Pancreas (tissue), 10 donors: ENCODE measurements around the gene MEGF11. TPM values are rescaled to one million over a fixed set of nuclear protein-coding genes. Genes with fewer than 3 reads are reported as not detected.

ENCODE experiments used
- ATAC-seq, 4 donors: fragments of 200-7000 bp; cut with Tn5 transposase; one replicate each; pipeline versions ENCODE4 v1.8.0 to v1.9.1; 2020; ENCODE audit warnings: mild to moderate bottlenecking in 4 of 4, moderate library complexity in 4 of 4
- DNase-seq, 6 donors: peaks; one replicate each; pipeline ENCODE4 v3.0.0-alpha.2; 2020
- FAIRE-seq: peaks from 2 replicates; lab custom pipeline; 2012; peaks lifted over from hg19 to GRCh38; lab: Jason Lieb, UNC
- H3K27ac ChIP-seq, 4 donors: fragments of 200-600 bp; sonication (generic); 1 replicate in 3 of 4; 2 replicates in 1 of 4; pipeline versions ENCODE4 v1.5.0 to v1.8.0; 2020
- H3K27me3 ChIP-seq, 4 donors: fragments of 200-600 bp; one replicate each; pipeline ENCODE4 v1.8.0; 2021
- H3K36me3 ChIP-seq, 3 donors: fragments of 200-600 bp; sonication (generic) in 1 of 3; one replicate each; pipeline versions ENCODE4 v1.5.0 to v1.8.0; 2020 to 2021
- H3K4me1 ChIP-seq, 3 donors: fragments of 200-600 bp; one replicate each; pipeline ENCODE4 v1.8.0; 2021
- H3K4me3 ChIP-seq, 4 donors: fragments of 200-600 bp; sonication (generic) in 2 of 4; one replicate each; pipeline versions ENCODE4 v1.5.0 to v1.8.0; 2020 to 2021
- H3K9me3 ChIP-seq, 4 donors: fragments of 200-600 bp; one replicate each; pipeline ENCODE4 v1.8.0; 2021
- WGBS, 2 donors: extraction: QIAGEN DNeasy Blood & Tissue Kit; methylation state at CpG; one replicate each; pipeline ENCODE4 v1.1.7; 2013; 5-methylcytosine and 5-hydroxymethylcytosine counted together
- intact Hi-C, 3 donors: fragments of 100-400 bp; cut with DNase I; formaldehyde crosslinking; loops; one replicate each; pipeline versions ENCODE4 v1.11.1 to v1.14.2; 2022
- polyA plus RNA-seq, 2 donors: library from polyadenylated mRNA; stranded (reverse); fragments of 200-250 nt; gene quantifications; one replicate each; pipeline ENCODE4 v1.2.3, GENCODE V29; 2013
- total RNA-seq, 6 donors: library from RNA; stranded (reverse); fragmentation: NEBNext Ultra II Directional in 4 of 6; extraction: Animal tissue kit (Norgen Biotek cat#: 25700) in 4 of 6; gene quantifications; one replicate each; pipeline versions ENCODE4 v1.2.1 to v1.2.4, GENCODE V29; 2021 to 2023
- TF ChIP-seq, protein P1 (sequence below), 4 donors: fragments of 200-600 bp; sonication (generic) in 3 of 4; IDR thresholded peaks; one replicate each; pipeline versions ENCODE4 v1.5.0 to v1.8.0; 2021; ENCODE audit warnings: antibody characterized with exemption in 4 of 4
- donor health status: healthy with polysubstance abuse.
- donor health status: DM: no; HTN: no; CAD: no; lungs with moderate emphysema.
- donor health status: DM: no; HTN: no; CAD: no.
- donor health status: control.
- donor health status: control.
- donor health status: Bipolar disorder and iron deficiency.
- donor health status: DM: yes; HTN: yes; CAD: no.
- donor health status: DM: no; HTN: no; CAD: no.
- donor health status: DM: no; HTN: no; CAD: no.
- donor health status: DM: yes; HTN: yes; CAD: no.

The MEGF11 gene
- total and polyA plus RNA-seq, 8 donors: 0.19 to 0.87 (median 0.37) TPM

DNA sequence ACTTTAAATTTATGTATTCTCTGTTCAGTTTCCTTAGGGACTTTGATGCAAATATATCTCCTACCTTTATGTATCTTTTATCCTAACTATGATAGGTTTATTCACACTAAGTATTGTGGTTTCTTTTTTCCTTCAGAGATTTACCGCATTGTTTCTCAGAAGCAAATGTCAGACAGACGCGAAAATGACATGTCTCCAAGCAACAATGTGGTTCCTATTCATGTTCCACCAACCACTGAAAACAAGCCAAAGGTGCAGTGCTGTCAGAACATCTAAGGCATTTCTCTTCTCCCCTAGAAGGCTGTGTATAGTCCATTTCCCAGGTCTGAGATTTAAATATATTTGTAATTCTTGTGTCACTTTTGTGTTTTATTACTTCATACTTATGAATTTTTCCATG is 366.0 kb downstream of the MEGF11 start:
- TF ChIP-seq, protein P1, sequence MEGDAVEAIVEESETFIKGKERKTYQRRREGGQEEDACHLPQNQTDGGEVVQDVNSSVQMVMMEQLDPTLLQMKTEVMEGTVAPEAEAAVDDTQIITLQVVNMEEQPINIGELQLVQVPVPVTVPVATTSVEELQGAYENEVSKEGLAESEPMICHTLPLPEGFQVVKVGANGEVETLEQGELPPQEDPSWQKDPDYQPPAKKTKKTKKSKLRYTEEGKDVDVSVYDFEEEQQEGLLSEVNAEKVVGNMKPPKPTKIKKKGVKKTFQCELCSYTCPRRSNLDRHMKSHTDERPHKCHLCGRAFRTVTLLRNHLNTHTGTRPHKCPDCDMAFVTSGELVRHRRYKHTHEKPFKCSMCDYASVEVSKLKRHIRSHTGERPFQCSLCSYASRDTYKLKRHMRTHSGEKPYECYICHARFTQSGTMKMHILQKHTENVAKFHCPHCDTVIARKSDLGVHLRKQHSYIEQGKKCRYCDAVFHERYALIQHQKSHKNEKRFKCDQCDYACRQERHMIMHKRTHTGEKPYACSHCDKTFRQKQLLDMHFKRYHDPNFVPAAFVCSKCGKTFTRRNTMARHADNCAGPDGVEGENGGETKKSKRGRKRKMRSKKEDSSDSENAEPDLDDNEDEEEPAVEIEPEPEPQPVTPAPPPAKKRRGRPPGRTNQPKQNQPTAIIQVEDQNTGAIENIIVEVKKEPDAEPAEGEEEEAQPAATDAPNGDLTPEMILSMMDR (IDR thresholded peaks at IDR 0.05): no peak

DNA sequence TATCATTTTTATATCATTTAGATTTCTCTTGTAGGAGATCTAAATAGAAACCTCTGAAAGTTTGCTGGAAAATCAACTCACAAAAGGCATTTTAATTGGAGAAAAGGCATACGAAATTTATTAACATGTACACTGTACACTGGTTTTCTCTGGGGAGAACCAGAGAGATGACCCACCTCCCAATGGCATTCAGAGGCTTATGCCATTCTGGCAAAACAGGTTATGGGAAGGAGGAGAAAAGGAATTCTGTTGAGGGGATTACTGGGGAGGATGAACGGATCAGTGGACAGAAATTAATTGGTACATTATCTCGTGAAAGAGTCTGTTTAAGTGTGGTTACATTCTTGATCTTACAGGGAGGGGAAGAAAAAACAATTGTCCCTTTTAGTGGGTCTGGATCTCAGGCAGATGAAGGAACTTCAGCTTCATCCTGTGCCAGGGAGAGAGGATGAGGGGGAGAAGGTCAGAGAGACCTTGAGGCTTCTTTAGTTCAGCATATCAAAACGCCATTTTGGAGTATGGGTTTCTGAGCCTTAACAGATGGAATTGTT is 367.8 kb downstream of the MEGF11 start:
- 68 to 82% methylated on average over 4 of the region's 4 CpGs for WGBS, 2 donors
- intact Hi-C loops: no loop called here
- FAIRE-seq (no peak), DNase-seq (no peak), ATAC-seq (no peak)
- H3K4me3 ChIP-seq: no peak overlapping the region
- TF ChIP-seq, protein P1 (IDR thresholded peaks at IDR 0.05): no peak
- no peak overlapping the region for H3K27ac ChIP-seq
- peaks cover 0 to 28% (median 0%) of the 10 kb centered on the region in 3 donors for H3K36me3 ChIP-seq
- no peaks in the 10 kb centered on the region for H3K27me3 ChIP-seq
- peaks cover 0 to 5% (median 0%) of the 10 kb centered on the region in 3 donors for H3K4me1 ChIP-seq
- no peaks in the 10 kb centered on the region for H3K9me3 ChIP-seq

More for the DNA sequence above, 366.0 kb downstream of the MEGF11 start:
- Histone ChIP-seq H3K4me3 (no peak overlapping the region), H3K9me3 (no peaks in the 10 kb centered on the region), H3K36me3 (peaks cover 0 to 28% (median 0%) of the 10 kb centered on the region in 3 donors), H3K27ac (no peak overlapping the region), H3K4me1 (peaks cover 0 to 5% (median 0%) of the 10 kb centered on the region in 3 donors), H3K27me3 (no peaks in the 10 kb centered on the region)
- intact Hi-C loops: no loop called here
- DNase-seq (no peak), ATAC-seq (no peak), FAIRE-seq (no peak)
- 89 to 91% methylated on average over 3 of the region's 3 CpGs for WGBS, 2 donors

DNA sequence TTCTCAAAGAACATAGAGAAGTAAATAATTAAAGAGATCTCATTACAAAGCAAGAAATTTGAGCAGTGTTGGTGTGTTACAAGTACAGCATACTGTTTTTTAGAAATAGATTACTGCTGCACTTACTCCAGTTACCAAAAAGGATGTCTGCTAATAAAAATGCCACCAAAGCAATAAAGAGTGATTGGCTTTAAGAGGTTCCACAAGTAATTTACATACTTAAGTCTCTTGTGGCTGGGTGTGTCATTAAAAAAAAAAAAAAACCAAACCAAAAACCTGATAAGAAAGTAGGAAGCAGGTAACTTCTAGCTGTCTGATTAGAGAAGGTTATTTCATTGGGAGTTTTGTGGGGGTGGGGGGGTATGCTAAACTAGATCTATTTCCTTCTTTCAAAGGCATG is 369.0 kb downstream of the MEGF11 start:
- FAIRE-seq (no peak), ATAC-seq (no peak), DNase-seq (no peak)
- no peaks in the 10 kb centered on the region for H3K27me3 ChIP-seq
- H3K27ac ChIP-seq: no peak overlapping the region
- H3K4me1 ChIP-seq: peaks cover 0 to 5% (median 0%) of the 10 kb centered on the region in 3 donors
- TF ChIP-seq, protein P1 (IDR thresholded peaks at IDR 0.05): no peak
- H3K4me3 ChIP-seq: no peak overlapping the region
- intact Hi-C loops: no loop called here
- no peaks in the 10 kb centered on the region for H3K9me3 ChIP-seq
- peaks cover 0 to 35% (median 0%) of the 10 kb centered on the region in 3 donors for H3K36me3 ChIP-seq

DNA sequence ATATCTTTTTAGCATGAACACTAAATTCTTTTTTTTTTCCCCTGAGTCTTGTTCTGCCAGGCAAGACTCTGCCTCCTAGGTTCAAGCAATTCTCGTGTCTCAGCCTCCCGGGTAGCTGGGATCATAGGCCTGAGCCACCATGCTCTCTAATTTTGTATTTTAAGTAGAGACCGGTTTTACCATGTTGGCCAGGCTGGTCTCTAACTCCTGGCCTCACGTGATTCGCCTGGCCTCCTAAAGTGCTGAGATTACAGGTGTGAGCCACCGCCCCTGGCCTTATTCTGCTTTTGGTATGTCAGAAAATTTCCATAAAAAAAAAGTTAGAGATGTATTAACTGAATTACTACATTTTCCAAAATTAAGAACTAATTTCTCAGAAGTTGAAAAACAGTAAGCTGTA is 370.0 kb downstream of the MEGF11 start:
- FAIRE-seq: no peak

More for the DNA sequence above, 370.0 kb downstream of the MEGF11 start:
- Histone ChIP-seq H3K9me3 (no peaks in the 10 kb centered on the region), H3K27ac (no peak overlapping the region), H3K36me3 (peaks cover 0 to 38% (median 0%) of the 10 kb centered on the region in 3 donors), H3K4me1 (peaks cover 0 to 5% (median 0%) of the 10 kb centered on the region in 3 donors), H3K27me3 (no peaks in the 10 kb centered on the region), H3K4me3 (no peak overlapping the region)
- ATAC-seq: no peak
- DNase-seq: no peak
- intact Hi-C loops: no loop called here
- TF ChIP-seq, protein P1 (IDR thresholded peaks at IDR 0.05): no peak
- WGBS, 2 donors: 93 to 95% methylated on average over 6 of the region's 6 CpGs
